Esophagus squamous epithelium (tissue), 4 donors: ENCODE data around the gene ATP10B.

Source experiments
- CTCF ChIP-seq, 6 experiments: fragments of 450-650 bp in 4 of 6; fragments of 200-600 bp in 2 of 6; sonication (generic) in 2 of 6; IDR thresholded peaks; one replicate each; pipeline ENCODE4 v1.5.1; 2016 to 2019; ENCODE audit warnings: antibody characterized with exemption in 6 of 6, mild to moderate bottlenecking in 4 of 6, moderate library complexity in 4 of 6
- POLR2A ChIP-seq, 4 donors: fragments of 450-650 bp; IDR thresholded peaks; one replicate each; pipeline ENCODE4 v1.6.1; 2017; ENCODE audit warnings: antibody characterized with exemption in 4 of 4, mild to moderate bottlenecking in 4 of 4, moderate library complexity in 3 of 4

GRCh38 chr5:160824301-160825001 is 27.6 kb downstream of the ATP10B start:
- TF ChIP-seq CTCF (IDR thresholded peaks at IDR 0.05) (no peak), POLR2A (IDR thresholded peaks at IDR 0.05) (no peak)
